ENCODE results near the gene NMD3. TPM values are rescaled to one million over a fixed set of nuclear protein-coding genes. Genes with fewer than 3 reads are reported as not detected.

The NMD3 gene
- total and polyA plus RNA-seq, 2 of the 13 experiments (the other 11 are each of a cell fraction or from before 2014, with no cell fraction given): 44.2 to 55.2 TPM

- TF ChIP-seq, protein P1, sequence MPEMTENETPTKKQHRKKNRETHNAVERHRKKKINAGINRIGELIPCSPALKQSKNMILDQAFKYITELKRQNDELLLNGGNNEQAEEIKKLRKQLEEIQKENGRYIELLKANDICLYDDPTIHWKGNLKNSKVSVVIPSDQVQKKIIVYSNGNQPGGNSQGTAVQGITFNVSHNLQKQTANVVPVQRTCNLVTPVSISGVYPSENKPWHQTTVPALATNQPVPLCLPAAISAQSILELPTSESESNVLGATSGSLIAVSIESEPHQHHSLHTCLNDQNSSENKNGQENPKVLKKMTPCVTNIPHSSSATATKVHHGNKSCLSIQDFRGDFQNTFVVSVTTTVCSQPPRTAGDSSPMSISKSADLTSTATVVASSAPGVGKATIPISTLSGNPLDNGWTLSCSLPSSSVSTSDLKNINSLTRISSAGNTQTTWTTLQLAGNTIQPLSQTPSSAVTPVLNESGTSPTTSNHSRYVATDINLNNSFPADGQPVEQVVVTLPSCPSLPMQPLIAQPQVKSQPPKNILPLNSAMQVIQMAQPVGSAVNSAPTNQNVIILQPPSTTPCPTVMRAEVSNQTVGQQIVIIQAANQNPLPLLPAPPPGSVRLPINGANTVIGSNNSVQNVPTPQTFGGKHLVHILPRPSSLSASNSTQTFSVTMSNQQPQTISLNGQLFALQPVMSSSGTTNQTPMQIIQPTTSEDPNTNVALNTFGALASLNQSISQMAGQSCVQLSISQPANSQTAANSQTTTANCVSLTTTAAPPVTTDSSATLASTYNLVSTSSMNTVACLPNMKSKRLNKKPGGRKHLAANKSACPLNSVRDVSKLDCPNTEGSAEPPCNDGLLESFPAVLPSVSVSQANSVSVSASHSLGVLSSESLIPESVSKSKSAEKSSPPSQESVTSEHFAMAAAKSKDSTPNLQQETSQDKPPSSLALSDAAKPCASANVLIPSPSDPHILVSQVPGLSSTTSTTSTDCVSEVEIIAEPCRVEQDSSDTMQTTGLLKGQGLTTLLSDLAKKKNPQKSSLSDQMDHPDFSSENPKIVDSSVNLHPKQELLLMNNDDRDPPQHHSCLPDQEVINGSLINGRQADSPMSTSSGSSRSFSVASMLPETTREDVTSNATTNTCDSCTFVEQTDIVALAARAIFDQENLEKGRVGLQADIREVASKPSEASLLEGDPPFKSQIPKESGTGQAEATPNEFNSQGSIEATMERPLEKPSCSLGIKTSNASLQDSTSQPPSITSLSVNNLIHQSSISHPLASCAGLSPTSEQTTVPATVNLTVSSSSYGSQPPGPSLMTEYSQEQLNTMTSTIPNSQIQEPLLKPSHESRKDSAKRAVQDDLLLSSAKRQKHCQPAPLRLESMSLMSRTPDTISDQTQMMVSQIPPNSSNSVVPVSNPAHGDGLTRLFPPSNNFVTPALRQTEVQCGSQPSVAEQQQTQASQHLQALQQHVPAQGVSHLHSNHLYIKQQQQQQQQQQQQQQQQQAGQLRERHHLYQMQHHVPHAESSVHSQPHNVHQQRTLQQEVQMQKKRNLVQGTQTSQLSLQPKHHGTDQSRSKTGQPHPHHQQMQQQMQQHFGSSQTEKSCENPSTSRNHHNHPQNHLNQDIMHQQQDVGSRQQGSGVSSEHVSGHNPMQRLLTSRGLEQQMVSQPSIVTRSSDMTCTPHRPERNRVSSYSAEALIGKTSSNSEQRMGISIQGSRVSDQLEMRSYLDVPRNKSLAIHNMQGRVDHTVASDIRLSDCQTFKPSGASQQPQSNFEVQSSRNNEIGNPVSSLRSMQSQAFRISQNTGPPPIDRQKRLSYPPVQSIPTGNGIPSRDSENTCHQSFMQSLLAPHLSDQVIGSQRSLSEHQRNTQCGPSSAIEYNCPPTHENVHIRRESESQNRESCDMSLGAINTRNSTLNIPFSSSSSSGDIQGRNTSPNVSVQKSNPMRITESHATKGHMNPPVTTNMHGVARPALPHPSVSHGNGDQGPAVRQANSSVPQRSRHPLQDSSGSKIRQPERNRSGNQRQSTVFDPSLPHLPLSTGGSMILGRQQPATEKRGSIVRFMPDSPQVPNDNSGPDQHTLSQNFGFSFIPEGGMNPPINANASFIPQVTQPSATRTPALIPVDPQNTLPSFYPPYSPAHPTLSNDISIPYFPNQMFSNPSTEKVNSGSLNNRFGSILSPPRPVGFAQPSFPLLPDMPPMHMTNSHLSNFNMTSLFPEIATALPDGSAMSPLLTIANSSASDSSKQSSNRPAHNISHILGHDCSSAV (CRISPR knock-in tag; IDR thresholded peaks at IDR 0.05; ENCODE audit: borderline replicate concordance): no peak
- TF ChIP-seq ZNF713 (CRISPR knock-in tag; IDR thresholded peaks at IDR 0.05) (no peak), CC2D1A (CRISPR knock-in tag; IDR thresholded peaks at IDR 0.05) (no peak), ZSCAN9 (CRISPR knock-in tag; IDR thresholded peaks at IDR 0.05; ENCODE audit: borderline replicate concordance) (no peak), ZNF281 (CRISPR knock-in tag; IDR thresholded peaks at IDR 0.05; ENCODE audit: borderline replicate concordance) (no peak), ZNF260 (CRISPR knock-in tag; IDR thresholded peaks at IDR 0.05; ENCODE audit: borderline replicate concordance, low read depth) (no peak), ZNF547 (CRISPR knock-in tag; IDR thresholded peaks at IDR 0.05) (no peak), JUND (CRISPR knock-in tag; IDR thresholded peaks at IDR 0.05) (peak; percentile 80; the same call in 1 of the 2 replicates)
Observed at GRCh38 chr3:161217496-161217895, 3.6 kb upstream of the NMD3 start (continued).
